SHP77 (cell line): ENCODE data around the gene DYRK3.
"Not testable (repeated sequence)": the region's sequence is repeated elsewhere in the genome, so short reads cannot be mapped to it uniquely, and the experiment has no call there.

Experiments used
- DNase-seq, 2 experiments: peaks; one replicate each; lab custom pipeline; 2025; lab: John Stamatoyannopoulos, UW

DYRK3 gene

DNA sequence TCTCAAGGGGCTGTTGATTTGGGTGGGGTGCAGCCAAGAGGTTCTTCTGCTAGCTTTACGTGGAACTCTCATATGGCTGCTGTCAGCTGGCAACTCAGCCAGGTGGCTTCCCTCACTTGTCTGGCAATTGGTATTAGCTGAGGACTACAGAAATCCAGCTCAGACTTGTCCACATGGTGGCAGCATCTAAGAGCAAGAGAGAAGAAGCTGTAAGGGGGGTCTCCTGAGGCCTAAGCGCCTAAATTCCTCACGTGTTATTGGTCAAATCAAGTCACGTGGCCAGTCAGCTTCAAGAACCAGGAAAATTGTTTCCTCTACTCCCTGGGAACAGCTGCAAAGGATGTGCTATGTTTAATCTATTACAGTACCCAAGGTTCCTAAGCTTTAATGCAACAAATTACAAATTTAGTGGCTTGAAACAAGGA, 4.2 kb upstream of the DYRK3 start:
- DNase-seq, result peak; percentile 77 to 91

DNA sequence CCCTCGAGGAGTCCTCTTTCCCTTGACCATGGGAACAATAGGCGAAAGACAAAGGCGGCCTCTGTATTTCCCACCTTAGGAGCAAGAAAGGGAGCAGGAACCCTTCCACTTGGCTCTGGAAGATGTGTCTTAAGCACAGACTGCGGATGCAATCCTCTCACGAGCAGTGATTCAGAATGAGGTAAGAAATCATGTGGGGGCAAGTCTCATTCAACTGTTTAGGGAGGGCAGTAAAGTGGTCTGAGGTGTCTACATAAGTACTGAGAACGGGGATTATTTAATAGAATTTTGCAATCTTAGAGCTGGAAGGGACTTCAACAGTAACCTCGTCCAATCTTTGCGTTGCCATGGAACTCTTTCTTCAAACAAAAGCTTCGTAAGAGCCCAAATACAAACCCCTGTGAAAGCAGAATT, 1.6 kb upstream of the DYRK3 start:
- DNase-seq, result no peak

DNA sequence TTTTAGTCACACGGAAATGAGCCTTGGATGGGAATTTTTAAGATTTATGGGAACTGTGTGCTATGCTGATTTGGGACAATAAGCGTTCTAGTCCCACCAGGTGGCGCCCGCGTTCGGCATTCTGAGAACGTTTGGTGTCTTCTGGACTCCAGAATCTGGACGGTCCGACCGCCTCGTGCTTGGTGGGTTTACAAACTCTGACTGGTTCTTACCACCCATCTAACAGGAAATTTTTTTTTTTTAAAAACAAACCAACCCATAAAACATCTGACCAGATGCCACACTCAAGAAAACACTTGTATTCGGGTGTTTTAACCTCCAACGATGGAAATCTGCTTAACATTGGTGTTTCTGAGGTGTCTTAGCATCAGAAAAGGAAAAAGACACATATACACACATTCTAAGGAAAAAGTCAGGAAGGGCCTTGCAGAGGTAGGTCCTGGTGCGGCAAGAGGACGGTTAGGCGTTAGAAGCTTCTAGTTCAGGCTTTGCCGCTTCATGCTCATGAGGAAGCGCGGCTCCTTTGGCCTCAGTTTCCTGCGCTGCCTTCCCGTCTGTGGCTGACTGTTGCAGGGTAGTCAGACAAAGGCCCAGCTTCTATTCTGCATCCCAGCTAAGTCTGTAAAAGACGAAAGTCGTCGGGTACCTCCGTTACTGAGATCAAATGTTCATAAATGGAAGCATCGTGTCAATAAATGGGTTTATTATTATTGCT, 814 bp upstream of the DYRK3 start:
- peak; percentile 80 to 92 for DNase-seq

DNA sequence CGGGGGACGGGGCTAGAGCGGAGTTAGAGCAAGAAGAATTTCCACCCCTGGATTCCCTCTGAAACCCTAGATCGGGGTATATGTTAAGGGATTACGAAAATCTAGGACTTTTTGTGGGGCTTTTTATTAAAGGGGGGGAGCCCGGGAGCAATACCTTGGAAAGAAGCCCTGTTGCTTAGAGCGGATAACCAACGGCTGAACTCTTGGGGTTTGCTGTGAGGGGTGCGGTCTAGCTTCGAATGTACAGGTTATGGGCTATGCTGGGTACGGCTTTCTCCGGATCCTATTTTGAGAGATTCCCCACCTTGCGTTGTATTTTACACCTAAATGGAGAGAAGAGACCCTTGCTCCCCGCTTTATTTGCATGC, 626 bp downstream of the DYRK3 start:
- no peak for DNase-seq

DNA sequence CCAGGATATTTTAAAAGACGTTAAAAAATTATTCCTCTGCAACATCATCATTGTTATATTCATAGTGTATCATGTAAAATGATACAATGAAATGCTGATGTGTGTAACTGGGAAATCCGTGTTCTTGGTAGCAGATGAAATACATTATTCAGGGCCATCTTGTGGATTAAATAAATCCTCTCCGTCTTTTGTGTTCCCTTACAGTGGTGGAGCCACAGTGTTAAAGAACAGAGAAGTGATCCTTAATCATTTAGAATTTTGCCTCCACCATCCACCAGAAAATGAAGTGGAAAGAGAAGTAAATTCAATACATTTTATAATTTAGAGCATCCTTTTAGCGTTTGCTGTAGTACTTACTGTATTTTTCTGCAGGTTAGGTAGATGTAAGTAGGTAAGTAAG, 1.3 kb downstream of the DYRK3 start:
- no peak for DNase-seq

DNA sequence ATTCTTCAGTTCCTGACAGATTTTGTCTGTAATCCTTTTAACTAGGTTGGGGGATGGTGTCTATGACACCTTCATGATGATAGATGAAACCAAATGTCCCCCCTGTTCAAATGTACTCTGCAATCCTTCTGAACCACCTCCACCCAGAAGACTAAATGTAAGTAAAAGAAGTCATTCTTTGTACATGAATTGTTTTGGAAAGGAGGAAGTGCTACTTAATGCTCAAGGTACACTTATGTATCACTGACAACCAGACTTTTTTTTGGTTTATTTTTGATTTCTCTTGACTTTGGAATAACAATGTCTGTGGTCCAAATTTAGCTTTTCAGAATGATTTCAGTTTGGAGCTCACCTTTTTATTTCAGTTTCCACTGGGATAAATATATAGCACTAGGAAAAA, 2.3 kb downstream of the DYRK3 start:
- no peak for DNase-seq

DNA sequence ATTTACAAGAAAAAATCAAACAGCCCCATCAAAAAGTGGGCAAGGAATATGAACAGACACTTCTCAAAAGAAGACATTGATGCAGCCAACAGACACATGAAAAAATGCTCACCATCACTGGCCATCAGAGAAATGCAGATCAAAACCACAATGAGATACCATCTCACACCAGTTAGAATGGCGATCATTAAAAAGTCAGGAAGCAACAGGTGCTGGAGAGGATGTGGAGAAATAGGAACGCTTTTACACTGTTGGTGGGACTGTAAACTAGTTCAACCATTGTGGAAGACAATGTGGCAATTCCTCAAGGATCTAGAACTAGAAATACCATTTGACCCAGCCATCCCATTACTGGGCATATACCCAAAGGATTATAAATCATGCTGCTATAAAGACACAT, 6.7 kb downstream of the DYRK3 start:
- not testable (repeated sequence) for DNase-seq

DNA sequence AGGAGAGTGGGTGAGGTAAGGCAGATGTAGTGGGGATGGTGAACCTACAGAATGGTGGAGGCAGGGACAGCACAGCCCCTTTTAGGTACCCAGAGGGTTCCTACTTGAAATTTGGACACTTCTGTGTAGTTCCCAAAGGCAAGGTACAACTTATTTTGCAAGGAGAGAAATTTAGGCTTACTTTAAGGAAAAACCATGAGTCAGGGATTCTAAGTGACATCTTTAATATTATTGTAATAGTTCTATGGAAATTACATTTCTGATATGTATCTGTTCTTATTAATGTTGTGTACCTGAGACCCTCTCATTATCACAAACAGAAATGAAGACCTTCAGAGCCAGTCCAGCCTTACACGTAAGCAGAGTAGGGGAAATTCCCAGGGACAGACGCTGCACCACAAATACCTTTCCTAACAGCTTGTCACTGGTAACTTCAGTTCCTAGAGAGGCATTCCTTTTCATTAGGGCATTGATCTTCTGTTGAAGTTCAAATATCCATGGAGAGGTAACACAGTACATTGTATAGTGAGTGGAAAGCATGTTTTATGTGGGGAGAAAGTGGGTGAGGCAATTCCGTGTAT, 7.9 kb downstream of the DYRK3 start:
- no peak for DNase-seq

DNA sequence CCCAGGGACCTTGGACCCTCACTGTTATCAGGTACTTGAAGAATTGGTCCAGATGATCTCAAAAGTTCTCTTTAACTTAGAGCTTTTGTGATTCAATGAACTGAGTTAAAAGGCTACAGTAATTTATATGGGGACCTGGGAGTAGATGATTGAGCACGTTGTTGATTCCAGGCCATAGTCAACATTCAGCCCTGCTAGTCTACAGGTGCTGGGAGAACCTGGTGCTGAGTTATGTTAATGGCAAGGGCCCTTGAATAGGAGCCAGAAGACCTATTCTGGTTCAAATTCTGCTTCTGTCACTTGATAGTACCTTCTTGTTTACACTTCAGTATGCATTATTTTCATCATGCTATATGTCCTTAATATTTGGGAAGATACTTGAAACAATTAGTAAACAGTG, 11.2 kb downstream of the DYRK3 start:
- no peak for DNase-seq

DNA sequence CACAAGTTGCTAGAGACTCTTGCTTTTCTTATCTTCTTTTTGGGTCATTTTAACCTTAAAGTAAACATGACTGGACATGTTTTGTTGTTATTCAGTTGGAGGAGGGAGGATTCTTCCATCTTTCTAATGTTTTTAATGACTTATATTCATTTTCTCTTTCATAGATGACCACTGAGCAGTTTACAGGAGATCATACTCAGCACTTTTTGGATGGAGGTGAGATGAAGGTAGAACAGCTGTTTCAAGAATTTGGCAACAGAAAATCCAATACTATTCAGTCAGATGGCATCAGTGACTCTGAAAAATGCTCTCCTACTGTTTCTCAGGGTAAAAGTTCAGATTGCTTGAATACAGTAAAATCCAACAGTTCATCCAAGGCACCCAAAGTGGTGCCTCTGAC, 11.9 kb downstream of the DYRK3 start:
- DNase-seq, result no peak

DNA sequence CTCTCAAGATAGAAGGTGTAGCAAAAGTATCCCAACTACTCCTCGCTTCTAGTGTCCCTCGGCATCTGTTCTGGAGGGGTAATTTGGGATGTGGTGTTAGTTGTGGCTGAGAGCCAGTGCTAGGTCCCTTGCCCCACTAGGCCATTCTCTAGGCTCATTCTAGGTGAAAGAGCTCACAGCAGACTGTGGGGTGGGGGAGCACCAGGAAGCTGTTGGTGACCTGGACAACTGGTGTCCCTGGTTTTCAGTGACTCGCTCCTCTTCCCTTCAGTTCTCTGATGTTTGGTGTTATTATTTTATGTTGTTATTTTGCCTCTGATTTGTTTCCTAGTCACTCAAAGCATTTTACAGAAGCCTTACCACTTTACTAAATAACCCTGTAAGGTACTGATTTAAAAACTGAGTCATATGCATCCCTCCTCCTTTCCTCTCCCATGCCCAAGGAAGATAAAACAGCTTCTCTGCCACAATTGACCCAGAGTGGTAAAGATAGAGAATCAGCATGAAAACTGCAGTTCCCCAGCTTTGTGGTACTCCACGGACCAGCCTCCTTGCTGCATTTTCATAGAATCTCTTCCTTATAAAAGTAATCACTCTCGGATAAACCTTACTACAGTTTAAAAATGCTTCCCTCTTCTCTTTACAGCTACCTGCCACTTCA, 14.1 kb downstream of the DYRK3 start:
- DNase-seq, result no peak

DNA sequence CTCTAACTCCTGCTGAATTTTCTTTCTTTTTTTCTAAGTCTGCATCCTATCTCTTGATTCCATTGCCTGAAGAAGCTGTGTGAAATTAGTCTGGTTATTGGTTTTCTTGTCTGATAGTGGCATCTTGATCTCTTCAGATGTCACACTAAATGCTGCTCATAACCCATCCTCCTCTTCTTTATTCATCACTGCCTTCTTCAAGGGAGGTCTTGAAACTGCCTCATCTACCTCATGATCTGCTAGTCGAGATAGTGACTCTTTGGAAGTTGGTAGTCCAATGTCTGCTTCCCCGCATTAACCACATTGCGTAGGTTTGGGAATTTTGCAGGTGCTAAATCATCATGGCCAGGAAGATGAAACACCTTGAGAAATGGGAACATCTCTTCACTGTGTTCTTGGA, 15.7 kb downstream of the DYRK3 start:
- DNase-seq, result no peak

DNA sequence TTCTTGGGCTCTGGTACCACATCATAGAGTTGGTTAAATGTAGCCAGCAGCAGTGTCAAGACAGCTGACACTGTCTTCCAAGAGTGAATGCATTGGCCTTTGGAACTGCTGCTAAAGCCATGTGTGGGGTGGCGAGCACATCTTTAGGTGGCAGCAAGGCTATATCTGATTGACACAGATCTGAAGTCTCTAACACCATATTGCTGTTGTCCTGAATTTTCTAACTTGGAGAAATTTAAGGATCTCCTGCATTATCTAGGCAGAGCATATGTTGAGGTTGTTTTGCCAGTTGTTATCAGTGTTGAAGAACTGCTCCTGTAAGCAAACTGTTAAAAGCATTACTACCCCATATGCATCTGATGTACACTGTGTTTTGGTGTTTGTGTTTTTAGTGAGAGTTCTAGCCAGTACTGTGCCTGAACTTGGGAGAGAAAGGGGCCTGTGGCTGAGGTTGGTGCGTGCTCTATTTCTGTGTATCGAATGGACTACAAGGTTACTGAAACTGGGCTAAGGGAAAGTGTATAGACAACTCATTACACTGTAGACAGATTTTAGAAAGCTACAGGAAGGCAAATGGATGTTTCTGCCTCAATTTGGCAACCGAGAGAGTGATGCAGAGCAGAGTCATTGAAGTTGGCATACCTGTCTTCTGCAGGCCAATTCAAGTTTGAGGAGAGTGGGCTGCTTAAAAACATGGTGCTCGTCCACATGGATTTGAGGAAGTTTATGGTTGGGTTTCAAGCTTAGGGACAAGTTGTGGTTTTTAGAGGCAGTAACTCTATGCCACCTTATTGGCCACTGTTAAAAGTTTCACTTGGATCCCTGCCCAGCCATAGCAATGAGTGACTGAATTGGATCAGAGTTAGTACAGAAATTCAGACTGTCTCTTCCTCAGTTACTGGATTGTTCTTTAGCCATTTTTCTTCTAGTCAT, 16.9 kb downstream of the DYRK3 start:
- no peak for DNase-seq

DNA sequence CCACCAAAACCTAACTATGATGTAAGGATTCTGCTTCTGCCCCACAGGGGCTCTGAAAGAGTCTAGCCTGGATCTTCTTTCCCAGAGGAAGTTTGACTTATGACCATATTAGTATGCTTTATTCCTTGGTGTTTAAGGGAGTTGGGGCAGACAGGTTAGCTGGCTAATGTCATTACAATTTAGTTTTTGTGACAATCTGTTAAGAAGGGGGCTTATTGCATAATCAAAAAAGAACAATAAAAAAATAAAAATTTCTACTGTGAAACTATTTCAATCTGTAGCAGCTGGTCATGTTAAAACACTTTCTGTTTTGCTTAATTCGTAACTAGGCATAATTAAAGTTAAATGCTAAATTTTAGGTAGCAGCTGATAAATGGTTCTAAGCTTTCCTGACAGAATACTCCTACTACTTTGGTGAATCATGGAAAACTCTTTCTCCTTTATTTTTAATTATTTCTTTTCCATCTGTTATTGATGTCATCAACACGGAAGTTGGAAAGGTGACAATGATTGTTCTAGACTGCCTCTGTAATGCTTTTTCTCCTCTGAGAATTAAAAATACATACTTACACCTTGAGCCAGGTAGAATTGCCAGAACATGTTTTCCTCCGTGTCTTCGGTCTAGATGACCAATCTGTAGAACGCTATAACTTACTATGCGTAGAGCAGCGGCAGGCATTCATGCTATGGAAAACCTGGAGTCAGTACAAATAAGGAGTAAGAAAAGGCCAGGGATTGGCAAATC, 18.6 kb downstream of the DYRK3 start:
- DNase-seq, result no peak

DNA sequence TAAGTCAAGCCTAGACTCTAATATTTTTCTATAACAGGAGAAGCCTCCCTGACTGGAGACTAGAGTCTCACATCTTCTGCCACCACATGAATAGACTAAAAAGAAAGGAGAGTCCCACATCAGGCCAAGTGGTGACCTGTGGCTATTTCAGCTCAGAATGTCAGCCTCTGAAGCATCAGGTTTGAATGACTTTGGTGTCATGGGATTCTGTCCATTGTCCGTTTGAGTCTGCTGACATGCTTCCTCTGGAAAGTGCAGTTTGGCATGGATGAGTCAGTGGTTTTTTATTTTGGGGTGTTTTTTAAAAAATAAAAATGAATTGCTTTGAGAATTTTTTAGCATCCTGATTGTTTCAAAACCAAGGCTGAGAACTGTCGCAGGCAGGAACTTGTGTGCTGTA, 19.5 kb downstream of the DYRK3 start:
- DNase-seq, result no peak

DNA sequence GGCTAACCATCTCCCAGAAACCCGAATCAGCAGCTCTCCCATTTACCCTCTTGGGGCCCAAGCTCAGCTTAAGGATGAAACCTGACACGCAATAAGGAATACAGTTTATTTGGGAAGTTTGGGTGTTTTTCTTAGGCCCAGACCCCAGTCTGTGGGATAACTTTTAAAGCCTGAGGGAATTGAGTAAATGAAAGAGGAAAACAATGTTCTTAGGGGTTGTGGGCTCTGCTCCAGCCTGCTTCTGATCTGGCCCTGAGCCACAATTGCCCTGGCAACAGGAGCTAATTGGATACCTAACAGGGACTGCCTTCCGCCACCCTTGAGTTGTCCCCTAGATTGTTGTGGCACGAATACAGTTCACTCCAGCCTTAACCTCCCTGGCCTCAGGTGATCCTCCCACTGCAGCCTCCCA, 20.1 kb downstream of the DYRK3 start:
- DNase-seq, result no peak

DNA sequence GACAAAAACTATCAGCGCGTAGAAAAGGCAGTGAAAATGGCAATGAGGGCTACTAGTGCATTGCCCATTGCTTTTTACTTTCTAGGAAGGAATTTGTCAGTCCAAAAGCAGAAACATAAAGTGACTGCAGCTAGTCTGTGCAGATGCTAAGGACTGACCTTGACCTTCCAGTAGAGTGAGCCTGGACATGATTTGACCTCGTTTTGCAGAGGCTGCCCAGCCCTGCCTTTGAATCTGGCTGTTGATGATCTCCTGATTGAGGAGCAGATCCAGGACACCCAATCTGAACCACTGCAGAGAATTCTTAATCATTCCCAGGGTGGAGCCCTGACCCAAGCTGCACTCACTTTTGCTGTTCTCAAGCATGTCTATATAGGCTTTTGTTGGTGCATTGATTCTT, 21.6 kb downstream of the DYRK3 start:
- DNase-seq, result no peak

DNA sequence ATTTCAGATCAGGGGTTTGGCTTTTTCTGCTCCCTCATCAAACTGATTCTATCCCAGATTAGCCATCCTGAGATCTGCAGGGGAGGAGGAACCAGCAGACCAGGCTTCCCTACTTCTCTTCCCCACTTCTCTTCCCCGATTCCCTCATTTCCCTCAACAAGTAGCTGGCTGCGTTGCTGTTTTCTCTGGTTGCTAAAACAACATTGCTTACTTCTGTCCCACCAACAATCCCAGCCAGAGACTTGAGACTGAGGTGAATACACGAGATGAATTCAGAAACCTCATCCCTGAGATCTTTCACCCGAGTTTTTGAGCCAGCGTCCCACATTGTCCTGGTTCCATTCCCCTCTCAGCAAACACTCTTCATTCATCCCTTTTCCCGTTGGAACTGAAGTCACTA, 22.4 kb downstream of the DYRK3 start:
- no peak for DNase-seq

DNA sequence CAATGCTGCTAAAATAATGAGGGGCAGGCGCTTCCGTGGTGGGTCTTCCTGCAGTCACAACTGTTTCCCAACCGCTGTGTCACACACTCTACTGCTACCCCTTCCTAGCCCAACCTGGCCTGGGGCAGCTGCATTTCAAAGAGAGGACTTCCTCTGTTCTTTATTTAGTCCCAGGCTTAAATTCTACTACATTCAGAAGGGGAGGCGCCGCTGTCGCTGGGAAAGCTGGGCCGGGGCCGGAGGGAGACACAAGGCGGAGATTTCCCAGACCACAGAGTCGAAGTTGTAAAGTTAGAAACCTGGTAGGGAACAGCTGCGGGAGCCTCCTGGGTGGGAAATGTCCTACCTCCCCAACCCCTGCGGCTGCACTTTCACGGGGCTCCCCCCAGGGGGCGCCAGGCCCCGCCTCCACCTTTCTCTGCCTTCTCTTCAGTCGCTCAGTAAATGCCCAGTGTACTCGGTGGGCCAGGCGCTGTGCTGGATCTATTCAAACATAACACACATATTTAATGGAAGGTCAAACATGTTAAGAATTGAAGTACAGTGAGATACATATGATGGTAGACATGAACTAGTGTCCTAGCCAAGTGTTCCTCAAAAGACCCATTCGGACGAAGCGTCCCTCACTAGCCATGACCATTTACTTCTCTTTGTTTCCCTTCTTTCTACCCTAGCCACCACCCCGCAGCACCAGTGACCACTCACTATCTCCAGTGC, 23.1 kb downstream of the DYRK3 start:
- peak in 1 of 2 experiments; percentile 18 for DNase-seq

DNA sequence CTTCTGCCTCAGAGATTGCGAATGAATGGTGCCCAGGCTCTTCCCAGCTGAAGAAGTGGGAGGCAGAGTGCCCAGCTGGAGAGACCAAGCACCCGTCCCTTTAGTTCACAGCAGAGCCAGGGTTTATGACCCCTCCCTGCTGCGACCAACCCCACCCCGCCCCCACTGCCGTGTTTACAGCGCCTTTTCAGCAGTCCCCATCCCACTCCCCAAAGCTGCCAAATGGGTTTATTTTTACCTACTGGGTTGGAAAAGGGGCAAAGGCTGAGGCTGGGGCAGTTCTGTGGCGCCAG, 23.6 kb downstream of the DYRK3 start:
- DNase-seq, result no peak

DNA sequence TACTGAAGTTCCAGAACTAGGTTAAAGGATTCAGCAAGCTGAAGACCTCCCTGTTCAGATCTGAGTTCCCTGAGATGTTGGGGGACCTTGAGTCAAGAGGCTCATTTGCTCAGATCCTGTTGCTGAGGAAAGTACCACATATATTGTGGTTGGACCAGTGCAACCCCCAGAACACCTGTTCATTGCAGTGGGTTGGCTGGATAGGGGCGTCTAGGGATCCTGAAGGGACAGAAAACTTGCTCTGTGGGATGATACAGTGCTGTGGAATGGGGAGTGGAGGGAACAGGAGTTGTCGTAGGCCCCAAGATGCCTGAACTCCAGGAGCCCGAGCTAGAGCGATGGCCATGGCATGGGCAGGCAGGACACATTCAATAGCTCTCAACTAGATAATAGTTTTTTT, 24.8 kb downstream of the DYRK3 start:
- no peak for DNase-seq
